ENCODE results near the gene KCNQ1.

KCNQ1 gene

GRCh38 chr11:2436013-2436520 lies 8.7 kb upstream of the KCNQ1 start:
- H3K36me3 ChIP-seq = no peaks in the 10 kb centered on the region
- H3K27me3 ChIP-seq = no peaks in the 10 kb centered on the region
- H3K9me3 ChIP-seq = no peaks in the 10 kb centered on the region
- no peak for DNase-seq
- no peaks in the 10 kb centered on the region for H3K4me1 ChIP-seq
- H3K4me3 ChIP-seq (ENCODE audit: low read depth, low read length) = no peak overlapping the region
- no peak for TF ChIP-seq CTCF (IDR thresholded peaks at IDR 0.05; ENCODE audit: low read depth, low read length)

- no peak overlapping the region for H3K4me3 ChIP-seq (ENCODE audit: low read depth, low read length)
- DNase-seq = no peak
- TF ChIP-seq CTCF (IDR thresholded peaks at IDR 0.05; ENCODE audit: low read depth, low read length) = no peak
- no peaks in the 10 kb centered on the region for H3K9me3 ChIP-seq
- H3K36me3 ChIP-seq = no peaks in the 10 kb centered on the region
- H3K27me3 ChIP-seq = no peaks in the 10 kb centered on the region
- no peaks in the 10 kb centered on the region for H3K4me1 ChIP-seq
Measured at GRCh38 chr11:2436521-2437031, 8.2 kb upstream of the KCNQ1 start.

DNA sequence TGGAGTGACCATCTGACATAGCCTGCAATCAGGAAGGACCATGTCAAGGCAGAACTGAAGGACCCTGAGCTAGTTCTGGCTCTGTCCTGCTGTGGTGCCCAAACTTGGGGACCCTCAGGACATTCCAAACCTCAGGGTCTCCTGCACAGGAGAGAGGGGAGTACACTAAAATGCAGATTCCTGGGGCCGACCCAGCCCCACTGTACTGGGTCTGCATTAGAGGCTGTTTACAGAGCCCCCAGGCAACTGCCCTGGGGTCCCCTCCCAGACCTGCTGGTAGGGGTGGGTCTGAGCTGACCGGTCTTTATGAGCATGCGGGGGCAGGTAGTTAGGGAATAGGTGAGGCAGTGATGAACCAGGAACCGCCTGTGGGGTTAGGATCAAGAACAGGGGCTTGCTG lies 7.3 kb upstream of the KCNQ1 start:
- H3K27me3 ChIP-seq = no peaks in the 10 kb centered on the region
- no peaks in the 10 kb centered on the region for H3K9me3 ChIP-seq
- DNase-seq = no peak
- no peak overlapping the region for H3K4me3 ChIP-seq (ENCODE audit: low read depth, low read length)
- no peaks in the 10 kb centered on the region for H3K4me1 ChIP-seq
- no peaks in the 10 kb centered on the region for H3K36me3 ChIP-seq
- TF ChIP-seq CTCF (IDR thresholded peaks at IDR 0.05; ENCODE audit: low read depth, low read length) = no peak

DNA sequence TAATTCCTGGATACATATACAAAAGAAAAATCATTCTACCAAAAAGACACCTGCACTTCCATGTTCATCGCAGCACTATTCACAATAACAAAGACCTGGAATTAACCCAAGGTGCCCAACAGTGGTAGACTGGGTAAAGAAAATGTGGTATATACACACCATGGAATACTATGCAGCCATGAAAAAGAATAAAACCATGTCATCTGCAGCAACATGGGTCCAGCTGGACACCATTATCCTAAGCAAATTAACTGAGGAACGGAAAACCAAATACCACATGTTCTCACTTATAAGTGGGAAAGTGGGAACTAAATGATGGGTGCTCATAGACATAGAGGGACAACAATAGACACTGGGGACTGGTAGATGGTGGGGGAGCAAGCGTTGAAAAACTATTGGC lies 5.0 kb upstream of the KCNQ1 start:
- H3K4me1 ChIP-seq = no peaks in the 10 kb centered on the region
- no peaks in the 10 kb centered on the region for H3K36me3 ChIP-seq
- DNase-seq = no peak
- TF ChIP-seq CTCF (IDR thresholded peaks at IDR 0.05; ENCODE audit: low read depth, low read length) = no peak
- no peaks in the 10 kb centered on the region for H3K9me3 ChIP-seq
- H3K4me3 ChIP-seq (ENCODE audit: low read depth, low read length) = no peak overlapping the region
- no peaks in the 10 kb centered on the region for H3K27me3 ChIP-seq

- no peak for TF ChIP-seq CTCF (IDR thresholded peaks at IDR 0.05; ENCODE audit: low read depth, low read length)
- Histone ChIP-seq H3K4me3 (ENCODE audit: low read depth, low read length) (no peak overlapping the region), H3K9me3 (no peaks in the 10 kb centered on the region), H3K36me3 (no peaks in the 10 kb centered on the region), H3K4me1 (no peaks in the 10 kb centered on the region), H3K27me3 (peaks cover 8% of the 10 kb centered on the region)
- DNase-seq = no peak
Measured at GRCh38 chr11:2440646-2441045, 4.2 kb upstream of the KCNQ1 start.

DNA sequence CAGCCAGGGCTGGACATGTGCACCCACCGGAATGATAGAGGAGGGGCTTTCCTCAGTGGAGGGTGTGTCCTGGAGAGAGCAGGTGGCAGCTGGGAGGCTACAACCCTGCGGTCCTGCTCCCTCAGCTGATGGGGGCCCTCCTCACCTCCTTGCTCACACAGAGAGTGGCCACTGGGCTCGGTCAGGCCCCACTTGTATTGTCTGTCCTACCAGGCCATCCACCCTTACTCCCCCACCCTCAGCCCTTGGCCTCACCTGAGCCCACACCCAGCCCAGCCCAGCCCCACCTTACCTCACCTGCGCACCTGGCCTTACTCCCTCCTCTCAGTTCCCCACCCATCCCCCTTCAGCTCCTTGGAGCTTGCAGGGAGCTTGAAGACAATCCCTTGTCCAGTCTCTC lies 3.6 kb upstream of the KCNQ1 start:
- H3K27me3 ChIP-seq = peaks cover 13% of the 10 kb centered on the region
- DNase-seq = no peak

More for the DNA sequence above, 3.6 kb upstream of the KCNQ1 start:
- no peaks in the 10 kb centered on the region for H3K36me3 ChIP-seq
- TF ChIP-seq CTCF (IDR thresholded peaks at IDR 0.05; ENCODE audit: low read depth, low read length) = no peak
- no peak overlapping the region for H3K4me3 ChIP-seq (ENCODE audit: low read depth, low read length)
- H3K9me3 ChIP-seq = no peaks in the 10 kb centered on the region
- no peaks in the 10 kb centered on the region for H3K4me1 ChIP-seq

All from BE2C (cell line).